Neutrophil (primary cell): ENCODE measurements around the gene HOXA10.
A peak's percentile ranks its signal among the peaks of the same experiment; 100 is the strongest.

ENCODE experiments used
- H3K27ac ChIP-seq: fragments of 200-600 bp; sonication (generic); 2 replicates; pipeline ENCODE4 v1.5.1; 2016; ENCODE audit warnings: mild to moderate bottlenecking, moderate library complexity
- H3K27me3 ChIP-seq: fragments of 200-600 bp; sonication (generic); 2 replicates; pipeline ENCODE4 v1.6.0; 2016; ENCODE audit warnings: mild to moderate bottlenecking
- H3K36me3 ChIP-seq: fragments of 200-600 bp; sonication (generic); 2 replicates; pipeline ENCODE4 v1.5.1; 2017
- H3K4me1 ChIP-seq, 2 experiments: fragments of 200-600 bp in 1 of 2; sonication (generic) in 1 of 2; 1 replicate in 1 of 2; 2 replicates in 1 of 2; pipeline versions ENCODE4 v1.5.1 to v1.6.1; 2013 to 2016; ENCODE audit warnings: low read depth in 1 of 2, low read length in 1 of 2, mild to moderate bottlenecking in 1 of 2, moderate library complexity in 1 of 2; ENCODE audit not compliant: control insufficient read depth in 1 of 2, insufficient read depth in 1 of 2
- H3K4me3 ChIP-seq, 2 experiments: fragments of 200-600 bp in 1 of 2; sonication (generic) in 1 of 2; 1 replicate in 1 of 2; 2 replicates in 1 of 2; pipeline ENCODE4 v1.5.1; 2013 to 2016; ENCODE audit warnings: low read depth in 1 of 2, low read length in 1 of 2, mild to moderate bottlenecking in 1 of 2, moderate library complexity in 1 of 2
- H3K9me3 ChIP-seq: fragments of 200-600 bp; sonication (generic); 2 replicates; pipeline ENCODE4 v1.5.1; 2016
- CTCF ChIP-seq: fragments of 200-600 bp; sonication (generic); IDR thresholded peaks from 2 replicates; pipeline ENCODE4 v1.5.1; 2016; ENCODE audit warnings: antibody characterized with exemption

HOXA10 gene

GRCh38 chr7:27151341-27151930 is 22.7 kb downstream of the HOXA10 start:
- Histone ChIP-seq H3K27ac (no peak overlapping the region), H3K9me3 (no peaks in the 10 kb centered on the region), H3K36me3 (no peaks in the 10 kb centered on the region), H3K4me3 (peak overlapping the region; percentile 3 to 62), H3K27me3 (peaks cover 100% of the 10 kb centered on the region), H3K4me1 (peaks cover 46 to 58% of the 10 kb centered on the region in 2 experiments)
- no peak for TF ChIP-seq CTCF

GRCh38 chr7:27150568-27151340 is 23.4 kb downstream of the HOXA10 start:
- no peak overlapping the region for H3K27ac ChIP-seq
- peaks cover 100% of the 10 kb centered on the region for H3K27me3 ChIP-seq
- H3K4me1 ChIP-seq: peaks cover 39 to 51% of the 10 kb centered on the region in 2 experiments
- no peaks in the 10 kb centered on the region for H3K36me3 ChIP-seq
- TF ChIP-seq CTCF: peak; percentile 84
- no peaks in the 10 kb centered on the region for H3K9me3 ChIP-seq
- peak overlapping the region; percentile 3 to 62 for H3K4me3 ChIP-seq

- Histone ChIP-seq H3K4me1 (peaks cover 34 to 44% of the 10 kb centered on the region in 2 experiments), H3K27ac (no peak overlapping the region)
Measured at GRCh38 chr7:27149842-27150567, 24.1 kb downstream of the HOXA10 start.

GRCh38 chr7:27148756-27149641 is 25.1 kb downstream of the HOXA10 start:
- no peak overlapping the region for H3K27ac ChIP-seq
- no peaks in the 10 kb centered on the region for H3K36me3 ChIP-seq
- no peaks in the 10 kb centered on the region for H3K9me3 ChIP-seq
- no peak overlapping the region for H3K4me3 ChIP-seq
- TF ChIP-seq CTCF: no peak
- H3K27me3 ChIP-seq: peaks cover 100% of the 10 kb centered on the region
- H3K4me1 ChIP-seq: peaks cover 34 to 41% of the 10 kb centered on the region in 2 experiments

More at GRCh38 chr7:27149842-27150567, 24.1 kb downstream of the HOXA10 start:
- TF ChIP-seq CTCF: no peak
- H3K4me3 ChIP-seq: peak overlapping the region in 1 of 2 experiments; percentile 62
- H3K9me3 ChIP-seq: no peaks in the 10 kb centered on the region
- H3K36me3 ChIP-seq: no peaks in the 10 kb centered on the region
- peaks cover 100% of the 10 kb centered on the region for H3K27me3 ChIP-seq
